HG02973 (cell line): ENCODE results near the gene ENO3.

Source experiments
- ATAC-seq: cut with Tn5 transposase; IDR thresholded peaks from one replicate; pipeline ENCODE4 v1.9.1; 2021; ENCODE audit warnings: moderate library complexity; ENCODE audit not compliant: unreplicated experiment

The ENO3 gene

DNA sequence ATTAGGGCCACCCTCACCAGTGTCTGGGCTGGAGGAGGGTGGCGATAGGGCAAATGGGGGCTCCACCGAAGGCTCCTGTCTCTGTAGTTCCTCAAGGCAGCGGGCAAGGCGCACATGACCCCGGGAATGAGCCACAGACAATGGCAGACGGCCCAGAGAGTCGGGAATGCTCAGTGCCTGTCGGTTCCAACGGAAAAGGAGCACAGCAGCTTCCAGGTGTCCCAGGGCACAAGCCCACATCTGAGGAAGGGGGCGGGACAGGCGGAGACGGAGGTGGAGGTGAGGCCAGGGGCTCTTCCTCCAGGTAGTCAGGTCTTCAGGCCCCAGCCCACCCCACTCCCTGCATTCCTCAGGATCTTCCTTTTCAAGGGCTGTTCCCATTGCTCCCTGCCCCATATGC is 21.8 kb downstream of the ENO3 start:
- ATAC-seq, result no peak

DNA sequence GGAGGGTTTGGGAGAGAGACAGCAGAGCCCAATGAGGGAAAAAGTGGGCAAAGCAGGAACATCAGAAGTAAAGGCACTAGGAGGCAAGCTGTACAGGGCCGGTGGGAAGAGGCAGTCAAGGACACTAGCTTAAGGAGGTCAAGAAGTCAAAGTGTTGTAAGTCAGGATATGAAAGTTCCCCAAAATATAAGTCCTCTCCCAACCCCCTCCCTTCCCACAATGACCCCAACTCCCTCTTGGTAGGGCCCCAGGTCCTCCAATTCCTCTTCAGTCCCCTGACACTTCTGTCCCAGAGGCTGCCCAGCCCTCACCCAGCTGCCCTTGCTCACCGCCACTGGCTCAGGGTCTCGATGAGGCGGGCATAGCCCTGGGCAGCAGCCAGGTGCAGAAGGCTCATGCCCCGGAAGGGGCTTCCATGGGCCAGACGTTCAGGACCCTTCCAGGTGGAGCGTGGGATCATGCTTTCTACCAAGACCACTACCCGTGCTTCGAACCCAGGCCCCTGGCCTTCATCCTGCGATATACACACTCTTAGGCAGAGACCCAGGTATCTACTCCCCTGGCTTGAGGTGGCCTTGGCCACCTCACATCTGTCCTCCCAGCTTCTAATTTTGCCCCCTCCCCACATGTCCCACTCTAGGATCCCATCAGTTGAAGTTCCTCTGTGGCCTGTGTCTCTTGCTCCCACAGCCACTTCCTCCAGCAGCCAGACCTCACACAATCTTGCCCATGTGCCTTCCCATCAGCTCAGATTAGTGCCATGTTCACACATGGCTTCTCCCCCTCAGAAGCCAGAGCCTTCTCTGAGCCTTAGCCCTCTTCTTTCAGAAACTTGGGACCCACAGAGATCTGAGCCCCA is 22.6 kb downstream of the ENO3 start:
- no peak for ATAC-seq

DNA sequence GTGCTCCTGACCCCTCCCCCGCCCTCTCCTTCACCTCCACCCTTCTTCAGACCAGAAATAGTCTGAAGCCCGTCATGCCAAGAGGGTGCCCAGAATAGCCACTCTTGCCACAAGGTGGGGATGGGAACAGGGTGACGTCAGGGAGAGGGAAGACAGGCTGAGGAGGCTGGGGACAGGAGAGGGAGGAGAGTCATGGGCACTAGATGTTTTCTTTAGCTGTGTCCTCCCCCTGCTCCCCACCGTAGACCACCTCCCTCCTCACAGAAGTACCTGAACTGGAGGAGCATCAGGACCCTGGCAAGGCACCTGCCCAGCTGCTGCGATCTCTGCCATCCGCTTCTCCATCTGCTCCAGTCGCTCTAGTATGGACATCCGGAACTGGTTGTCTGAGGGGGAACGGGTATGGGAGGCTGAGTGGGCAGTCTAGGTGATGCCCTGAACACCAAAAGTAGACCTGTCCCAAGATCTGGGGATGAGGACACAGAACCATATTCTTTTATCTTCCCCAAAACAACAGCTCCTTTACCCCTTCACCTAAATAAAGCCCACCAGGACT is 23.3 kb downstream of the ENO3 start:
- no peak for ATAC-seq

DNA sequence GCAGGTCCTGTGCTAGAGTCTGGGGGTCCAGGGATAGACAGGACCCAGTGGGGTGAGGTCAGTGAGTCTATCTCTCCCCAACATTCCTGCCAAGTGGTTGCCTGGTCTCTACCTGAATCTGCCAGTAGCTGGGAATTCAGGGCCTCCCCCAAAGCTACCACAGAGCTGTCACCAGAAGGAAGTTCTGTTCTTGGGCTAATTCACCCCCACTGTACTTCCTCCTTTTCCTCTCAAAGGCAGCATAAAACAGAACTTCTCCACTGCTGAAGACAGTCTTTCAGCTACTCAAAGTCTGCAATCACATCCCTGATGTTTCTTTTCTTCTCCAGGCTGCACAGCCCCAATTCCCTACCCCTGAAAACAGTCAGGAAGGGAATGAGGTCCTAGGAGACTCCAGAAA is 27.8 kb downstream of the ENO3 start:
- no peak for ATAC-seq

DNA sequence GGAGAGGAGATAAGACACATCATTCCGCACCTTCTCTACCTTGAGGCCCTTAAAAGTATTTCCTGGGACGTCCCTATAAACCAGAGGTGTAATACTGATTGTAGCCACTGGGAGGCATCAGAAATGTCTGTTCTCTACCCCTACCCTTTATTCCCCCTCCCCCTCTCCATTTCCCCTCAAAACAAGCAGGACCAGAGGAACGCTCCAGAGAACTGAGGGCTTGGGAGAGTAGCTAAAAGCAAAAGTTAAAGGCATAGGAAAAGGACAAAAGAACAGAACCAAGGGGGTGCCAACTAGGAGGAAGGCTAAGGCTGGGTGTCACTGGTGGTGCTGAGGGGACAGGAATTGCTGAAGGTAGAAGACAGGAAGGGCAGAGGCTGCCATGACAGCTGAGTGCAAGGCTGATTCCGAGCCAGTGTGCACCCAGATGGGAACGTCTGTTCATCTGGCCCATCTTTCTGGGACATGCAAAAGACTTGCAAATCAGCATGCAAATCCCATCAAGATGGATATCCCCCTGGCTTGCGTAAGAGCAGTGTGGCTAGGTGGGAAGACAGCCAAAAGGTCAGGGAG is 29.8 kb downstream of the ENO3 start:
- no peak for ATAC-seq

DNA sequence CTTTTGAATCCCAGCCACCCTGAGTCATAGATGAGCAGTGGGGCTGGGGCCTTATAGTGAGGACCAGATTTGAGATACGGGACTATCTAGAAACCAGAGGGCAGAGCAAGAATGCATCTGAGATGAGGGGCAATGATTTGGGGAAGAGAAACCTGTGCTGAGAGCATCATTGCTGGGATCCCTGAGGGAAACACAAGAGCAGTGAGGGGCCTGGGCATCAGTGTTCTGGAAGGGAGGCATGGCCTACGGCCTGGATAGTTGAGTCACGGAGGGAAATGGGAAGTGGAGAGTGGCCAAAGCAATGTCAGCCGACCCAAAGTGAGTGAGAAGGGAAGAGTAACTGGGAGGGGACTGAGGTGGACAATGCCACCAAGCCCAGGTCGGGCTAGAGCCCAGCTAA is 31.4 kb downstream of the ENO3 start:
- ATAC-seq, result no peak

DNA sequence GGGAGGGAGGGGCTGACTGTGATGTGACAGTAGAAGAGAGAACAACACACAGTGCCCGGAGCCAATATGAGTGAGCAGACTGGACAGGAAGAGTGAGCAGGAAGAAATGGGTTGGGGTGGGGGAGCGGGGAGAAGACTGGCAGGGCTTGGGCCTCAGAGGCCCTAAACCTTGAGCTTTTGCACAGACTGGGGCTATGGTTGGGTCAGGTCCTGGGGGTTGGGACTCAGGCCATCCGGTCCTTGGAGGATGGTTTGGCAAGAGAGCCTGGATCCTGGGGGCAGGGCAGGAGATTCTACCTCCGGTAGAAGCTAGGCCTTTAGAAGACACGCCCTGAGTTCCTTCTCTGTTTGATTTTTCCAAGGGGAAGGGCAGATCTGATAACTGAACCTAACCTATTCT is 35.5 kb downstream of the ENO3 start:
- ATAC-seq, result peak; percentile 4

DNA sequence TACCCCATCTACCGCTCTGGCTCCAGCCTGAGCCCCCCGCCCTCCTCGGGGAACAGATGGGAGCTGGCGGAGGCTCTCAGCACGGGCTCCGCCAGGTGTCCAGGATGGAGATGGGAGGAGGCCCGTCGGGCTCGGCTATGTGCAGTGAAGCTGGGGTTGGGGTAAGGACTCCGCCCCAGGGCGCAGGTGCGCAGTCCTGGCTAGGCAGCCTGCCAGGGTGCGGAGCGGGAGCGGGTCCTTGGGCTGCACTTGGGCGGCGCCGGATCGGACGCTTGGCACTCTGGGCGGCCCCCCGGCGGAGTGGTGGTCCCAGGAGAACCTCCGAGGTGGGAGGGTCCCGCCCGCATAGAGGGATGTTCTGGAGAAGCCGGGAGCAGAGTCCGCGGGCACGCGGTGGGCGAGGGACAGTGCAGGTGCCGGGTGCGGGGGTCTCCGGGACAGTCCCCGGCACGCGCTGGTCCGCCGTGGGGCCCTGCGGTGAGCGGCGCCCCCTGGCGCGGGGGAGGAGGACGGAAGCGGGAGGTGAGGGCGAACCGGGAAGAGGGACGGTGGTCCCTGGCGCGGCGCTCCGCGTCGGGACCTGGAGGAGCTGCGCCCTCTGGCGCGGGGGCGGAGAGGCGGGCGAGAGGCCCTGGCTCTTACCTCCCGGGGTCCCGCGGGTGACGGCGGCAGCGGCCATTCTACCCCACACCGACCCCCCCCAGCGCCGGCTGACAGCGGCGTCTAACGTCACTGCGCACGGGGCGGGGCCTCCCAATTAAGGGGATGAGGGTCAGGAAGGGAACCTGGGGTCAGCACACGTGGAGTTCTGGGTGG is 36.2 kb downstream of the ENO3 start, which contains the start of gene CAMTA2:
Gene CAMTA2, minus strand, starts transcription at position 725 of the 816 bp plus-strand sequence. CDS start 1,453 bp downstream, outside the sequence.
- peak; percentile 54 for ATAC-seq

DNA sequence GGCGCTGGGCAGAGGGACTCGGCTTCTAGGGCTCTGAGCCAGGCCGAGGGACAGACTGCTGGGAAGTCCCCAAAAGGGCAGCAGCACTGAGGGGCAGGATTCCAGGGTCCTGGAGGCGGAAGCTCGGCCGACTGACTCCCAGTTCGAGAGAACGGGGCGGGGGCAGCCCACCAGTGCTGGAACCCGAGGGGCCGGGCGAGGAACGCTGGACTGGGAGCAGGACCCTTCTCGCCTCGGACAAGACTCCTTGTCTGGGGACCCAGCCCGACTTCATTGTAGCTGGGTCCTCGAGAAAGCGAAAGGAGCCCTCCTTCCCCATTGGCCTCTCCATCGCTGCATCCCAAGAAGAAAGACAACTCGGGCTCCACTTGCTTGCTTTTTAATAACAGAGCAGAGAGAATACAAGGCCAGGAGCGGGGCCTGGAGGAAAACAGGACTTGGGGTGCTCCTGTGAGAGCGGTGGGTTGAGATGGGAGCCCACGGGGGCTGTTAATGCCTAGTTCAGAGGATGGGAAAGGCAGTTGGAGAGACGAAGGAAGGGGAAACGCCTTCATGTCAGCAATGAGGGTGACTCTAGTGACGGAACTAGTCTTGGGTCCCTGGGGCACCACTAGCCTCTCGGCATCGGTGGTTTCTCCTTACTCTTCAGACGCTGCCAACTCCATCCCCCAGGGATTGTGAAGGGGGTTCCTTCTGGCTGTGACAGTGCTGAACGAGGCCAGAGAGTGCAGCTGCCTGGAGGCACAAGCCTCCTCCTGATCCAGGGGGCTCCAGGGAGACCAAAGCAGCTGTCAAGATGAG is 37.0 kb downstream of the ENO3 start:
- ATAC-seq, result no peak

DNA sequence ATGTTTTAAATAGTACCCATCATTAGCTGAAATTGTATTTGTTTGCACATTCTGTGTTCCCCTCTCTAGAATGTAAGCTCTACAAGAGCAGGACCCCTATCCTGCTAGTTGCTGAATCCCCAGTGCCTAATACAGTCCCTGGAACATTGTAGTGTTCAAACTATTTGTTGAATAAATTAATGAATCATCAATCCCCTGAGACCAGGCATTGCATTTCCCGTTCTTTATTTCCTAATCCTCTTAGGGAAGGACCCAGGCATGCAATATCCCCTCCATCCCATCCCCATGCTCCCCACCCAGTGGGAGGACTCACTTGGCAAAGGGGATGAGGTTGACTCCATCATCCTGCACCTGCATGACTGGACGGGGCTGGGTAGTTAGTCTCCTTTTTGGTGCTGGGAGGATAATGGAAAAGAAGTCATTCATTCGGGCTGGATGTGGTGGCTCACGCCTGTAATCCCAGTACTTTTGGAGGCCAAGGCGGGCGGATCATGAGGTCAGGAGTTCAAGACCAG is 43.2 kb downstream of the ENO3 start:
- no peak for ATAC-seq

DNA sequence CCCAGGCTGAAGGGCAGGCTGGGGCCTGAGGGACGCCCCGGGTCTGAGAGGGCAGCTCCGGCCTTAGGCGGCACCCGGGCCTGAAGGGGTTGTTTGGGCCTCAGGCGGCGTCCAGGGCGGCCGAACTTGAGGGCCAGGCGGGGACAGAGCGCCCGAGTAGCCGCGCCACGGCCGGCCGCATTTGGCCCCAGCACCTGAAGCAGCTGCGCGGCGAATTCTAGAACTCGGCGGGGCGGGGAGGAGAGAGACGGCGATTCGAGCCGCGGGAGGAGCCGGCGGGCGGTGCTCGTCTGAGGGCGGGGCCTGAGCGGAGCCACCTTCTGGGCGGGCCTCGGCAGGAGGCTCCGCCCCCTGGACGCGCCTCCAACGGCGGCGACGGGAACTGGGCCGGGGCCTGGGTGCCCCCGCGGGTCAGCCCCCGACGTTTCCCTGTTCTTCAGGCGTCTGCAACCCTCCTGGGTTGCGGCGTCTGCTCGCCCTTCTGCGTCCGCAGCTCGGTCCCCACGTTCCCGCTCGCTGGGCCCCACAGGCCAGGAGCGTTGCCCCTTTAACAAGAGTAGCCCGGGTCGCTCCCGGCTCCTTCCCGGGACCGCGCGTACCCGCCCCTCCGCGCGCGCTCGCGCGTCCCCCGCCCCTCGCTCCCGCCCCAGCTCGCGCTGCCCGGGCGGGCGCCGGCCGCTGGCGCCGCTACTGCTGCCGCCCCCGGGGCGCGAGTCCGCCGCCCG is 46.5 kb downstream of the ENO3 start, which contains the start of the genes INCA1 and KIF1C:
Gene INCA1, minus strand, starts transcription at position 221 of the 725 bp plus-strand sequence. CDS start 3,085 bp downstream, outside the sequence.
Gene KIF1C, plus strand, starts transcription at position 649 of the 725 bp plus-strand sequence. CDS start 2,297 bp downstream, outside the sequence.
- peak; percentile 72 for ATAC-seq

DNA sequence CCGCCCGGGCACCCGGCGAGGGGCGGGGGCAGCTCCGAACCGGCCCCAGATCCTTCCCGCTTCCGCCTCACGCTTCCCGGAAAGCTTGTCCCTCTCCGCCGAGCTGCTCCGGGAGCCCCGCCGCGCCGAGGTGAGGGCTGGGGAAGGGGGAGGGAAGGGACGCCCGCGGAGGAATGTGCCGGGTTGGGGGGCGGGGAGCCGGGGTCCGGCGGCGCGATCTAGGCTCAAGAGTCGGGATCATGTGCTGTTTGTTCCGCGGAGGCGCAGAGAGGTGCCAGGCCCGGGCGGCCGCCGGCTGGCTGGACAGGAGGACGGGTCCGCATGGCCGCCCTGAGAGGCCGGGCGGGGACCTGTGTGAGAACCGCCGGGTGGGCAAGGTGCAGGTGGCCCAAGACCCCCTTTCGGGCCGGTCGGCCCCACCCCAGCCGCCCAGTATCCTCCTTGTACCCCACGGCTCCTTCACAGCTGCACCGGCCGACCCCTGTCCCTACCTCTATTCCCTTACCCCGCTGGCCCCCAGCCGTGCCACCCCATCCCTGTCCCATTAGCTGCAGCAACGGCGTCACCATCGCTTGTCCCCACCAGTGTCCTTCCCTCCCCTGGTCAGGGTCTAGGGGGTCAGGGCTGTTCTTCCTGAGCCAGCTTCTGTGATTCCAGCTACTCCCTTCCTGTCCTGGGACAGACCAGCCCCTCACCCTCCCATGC is 47.3 kb downstream of the ENO3 start:
- ATAC-seq, result peak; percentile 13

DNA sequence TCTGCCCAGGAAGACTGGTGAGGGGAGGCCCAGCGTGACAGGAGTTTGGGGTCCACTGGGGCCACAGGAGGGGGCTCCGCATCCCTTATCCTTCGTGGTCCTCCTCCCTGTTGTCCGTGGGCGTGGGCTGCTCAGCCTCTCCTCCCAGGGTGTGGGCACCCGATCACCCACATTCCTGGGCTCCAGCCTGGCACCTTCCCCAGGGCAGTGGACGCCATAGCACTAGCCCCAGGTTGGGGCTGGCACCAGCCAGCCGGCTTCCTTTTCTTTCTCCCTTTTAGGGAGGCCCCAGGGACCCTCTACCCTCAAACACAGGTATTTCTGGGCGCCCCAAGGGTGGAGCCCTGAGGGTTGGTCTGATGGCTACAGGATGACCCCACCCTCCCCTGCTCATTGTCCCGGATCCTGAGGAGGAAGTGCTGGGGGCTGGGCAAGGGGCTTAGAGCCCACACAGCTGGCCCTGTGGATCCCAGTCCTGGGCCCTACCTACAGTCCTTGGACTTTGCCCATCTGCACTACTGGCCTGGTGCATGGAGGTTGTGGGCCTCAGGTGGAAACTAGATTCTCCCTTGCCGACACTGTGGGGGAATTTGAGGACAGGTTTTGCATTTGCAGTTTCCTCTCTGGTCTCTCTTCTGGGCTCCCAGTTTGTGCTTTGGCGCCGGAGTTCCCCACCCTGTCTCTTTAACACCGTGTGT is 48.0 kb downstream of the ENO3 start:
- ATAC-seq, result no peak

DNA sequence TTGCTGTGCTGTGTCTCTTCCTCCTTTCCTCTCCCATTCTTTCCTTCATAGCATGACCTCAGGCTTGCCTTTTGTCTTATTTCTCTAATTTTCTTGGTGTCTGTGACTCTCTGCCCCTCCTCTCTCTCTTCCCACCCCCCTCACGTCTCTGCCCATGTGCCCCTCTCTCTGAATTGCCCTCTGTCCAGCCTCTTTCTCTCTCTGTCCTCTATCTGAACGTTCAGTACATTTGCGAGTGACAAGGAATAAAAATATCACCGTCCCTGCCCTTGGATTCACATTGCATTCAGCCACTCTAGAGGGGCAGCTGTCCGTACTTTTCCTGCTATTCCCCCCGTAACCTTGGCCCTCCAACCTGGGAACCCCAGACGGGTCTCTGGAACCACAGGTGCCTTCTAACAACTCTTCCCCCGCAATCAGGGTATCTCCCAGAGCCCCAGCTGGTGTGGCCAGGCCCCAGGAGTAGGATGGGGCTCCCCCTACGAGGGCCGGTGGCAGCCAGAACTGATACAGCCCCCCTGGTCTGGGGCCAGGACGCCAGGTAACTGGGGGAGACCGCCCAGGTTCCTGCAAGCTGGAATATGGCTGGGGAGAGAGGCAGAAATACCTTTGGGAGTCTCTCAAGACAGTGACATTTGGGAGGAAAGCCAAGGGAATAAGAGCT is 48.6 kb downstream of the ENO3 start:
- ATAC-seq, result no peak

DNA sequence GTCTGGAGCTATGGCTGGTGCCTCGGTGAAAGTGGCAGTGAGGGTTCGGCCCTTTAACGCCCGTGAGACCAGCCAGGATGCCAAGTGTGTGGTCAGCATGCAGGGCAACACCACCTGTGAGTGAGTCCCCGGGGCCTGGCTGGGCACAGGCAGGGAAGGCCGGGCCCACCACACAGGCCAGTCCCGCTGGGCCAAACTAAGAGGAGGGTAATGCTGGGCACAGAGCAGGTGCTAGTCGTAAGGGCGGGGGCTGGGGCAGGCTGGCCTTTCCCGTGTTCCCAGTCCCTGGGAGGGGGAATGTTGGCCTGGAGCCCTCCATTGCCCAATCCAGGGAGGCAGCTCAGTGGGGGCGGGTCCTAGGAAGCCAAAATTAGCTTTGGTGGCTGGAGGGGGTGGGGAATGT is 49.3 kb downstream of the ENO3 start:
- no peak for ATAC-seq

DNA sequence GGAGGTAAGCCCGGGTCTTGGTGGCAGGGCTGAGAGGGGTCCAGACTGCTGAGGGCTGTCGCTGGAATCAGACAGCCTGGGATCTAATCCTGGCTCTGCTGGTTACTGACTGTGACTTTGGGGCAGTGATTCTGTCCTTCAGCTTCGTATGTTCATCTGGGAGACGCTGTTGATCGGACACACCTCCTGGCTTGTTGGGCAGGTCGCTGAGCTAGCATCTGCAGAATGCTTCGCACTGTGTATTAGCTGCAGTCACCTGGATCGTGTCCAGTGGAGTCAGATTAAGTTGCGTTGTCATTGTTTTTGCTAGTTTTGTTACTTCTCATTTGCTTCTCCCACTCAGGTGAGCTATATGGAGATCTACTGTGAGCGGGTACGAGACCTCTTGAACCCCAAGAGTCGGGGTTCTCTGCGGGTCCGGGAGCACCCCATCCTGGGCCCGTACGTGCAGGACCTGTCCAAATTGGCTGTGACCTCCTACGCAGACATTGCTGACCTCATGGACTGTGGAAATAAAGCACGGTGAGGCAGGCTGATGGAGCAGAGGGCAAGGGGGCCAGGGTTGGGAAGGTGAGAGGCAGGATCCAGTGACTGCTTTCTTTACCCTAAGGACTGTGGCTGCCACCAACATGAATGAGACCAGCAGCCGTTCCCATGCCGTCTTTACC is 51.3 kb downstream of the ENO3 start:
- ATAC-seq, result no peak
